GM18508 (cell line): ENCODE data around the gene PNPLA1.

Experiments
- ATAC-seq: cut with Tn5 transposase; IDR thresholded peaks from one replicate; pipeline ENCODE4 v1.9.1; 2021; ENCODE audit warnings: moderate number of reproducible peaks; ENCODE audit not compliant: insufficient read depth, unreplicated experiment

Gene PNPLA1, protein sequence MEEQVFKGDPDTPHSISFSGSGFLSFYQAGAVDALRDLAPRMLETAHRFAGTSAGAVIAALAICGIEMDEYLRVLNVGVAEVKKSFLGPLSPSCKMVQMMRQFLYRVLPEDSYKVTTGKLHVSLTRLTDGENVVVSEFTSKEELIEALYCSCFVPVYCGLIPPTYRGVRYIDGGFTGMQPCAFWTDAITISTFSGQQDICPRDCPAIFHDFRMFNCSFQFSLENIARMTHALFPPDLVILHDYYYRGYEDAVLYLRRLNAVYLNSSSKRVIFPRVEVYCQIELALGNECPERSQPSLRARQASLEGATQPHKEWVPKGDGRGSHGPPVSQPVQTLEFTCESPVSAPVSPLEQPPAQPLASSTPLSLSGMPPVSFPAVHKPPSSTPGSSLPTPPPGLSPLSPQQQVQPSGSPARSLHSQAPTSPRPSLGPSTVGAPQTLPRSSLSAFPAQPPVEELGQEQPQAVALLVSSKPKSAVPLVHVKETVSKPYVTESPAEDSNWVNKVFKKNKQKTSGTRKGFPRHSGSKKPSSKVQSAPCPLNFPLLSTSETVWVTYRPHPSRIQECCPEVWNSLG

DNA sequence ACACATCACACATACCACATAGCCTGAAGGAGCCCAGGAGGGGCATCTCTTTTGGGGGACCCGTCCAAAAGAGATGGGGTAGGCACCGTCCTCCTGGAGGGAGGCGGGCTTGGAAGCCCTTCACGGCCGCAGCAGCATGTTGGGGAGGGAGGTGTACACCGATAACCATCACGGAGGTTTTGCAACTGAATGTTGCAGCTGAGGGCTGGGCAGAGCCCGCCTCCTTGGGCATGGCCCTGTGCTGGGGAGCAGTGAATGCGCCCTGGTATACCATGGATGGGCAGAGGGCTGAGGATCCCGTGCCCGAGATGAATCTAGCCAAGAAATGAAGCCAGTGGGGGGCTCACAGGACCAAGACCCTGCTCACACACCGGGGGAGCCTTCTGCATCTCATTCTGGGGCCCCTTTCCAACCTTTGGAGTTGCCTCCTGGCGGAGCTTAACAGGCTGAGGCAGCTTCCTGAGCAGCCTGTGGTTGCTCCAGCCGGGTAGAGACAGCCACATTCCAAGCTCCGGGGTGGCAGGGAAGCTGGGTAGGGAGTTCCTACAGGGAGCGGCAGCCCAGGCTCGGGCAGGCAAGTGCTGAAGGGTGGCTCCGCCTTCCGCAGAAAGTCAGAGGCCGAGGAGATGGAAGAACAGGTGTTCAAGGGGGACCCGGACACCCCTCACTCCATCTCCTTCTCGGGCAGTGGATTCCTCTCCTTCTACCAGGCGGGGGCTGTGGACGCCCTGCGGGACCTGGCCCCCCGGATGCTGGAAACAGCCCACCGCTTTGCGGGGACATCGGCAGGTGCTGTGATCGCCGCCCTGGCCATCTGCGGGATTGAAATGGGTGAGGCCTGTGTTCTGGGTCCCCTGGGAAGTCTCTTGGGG is at the start of gene PNPLA1:
Gene PNPLA1 (plus strand): TSS at position 227 of the 872 bp plus-strand sequence. CDS start 400 bp downstream, at position 627.
- no peak for ATAC-seq

DNA sequence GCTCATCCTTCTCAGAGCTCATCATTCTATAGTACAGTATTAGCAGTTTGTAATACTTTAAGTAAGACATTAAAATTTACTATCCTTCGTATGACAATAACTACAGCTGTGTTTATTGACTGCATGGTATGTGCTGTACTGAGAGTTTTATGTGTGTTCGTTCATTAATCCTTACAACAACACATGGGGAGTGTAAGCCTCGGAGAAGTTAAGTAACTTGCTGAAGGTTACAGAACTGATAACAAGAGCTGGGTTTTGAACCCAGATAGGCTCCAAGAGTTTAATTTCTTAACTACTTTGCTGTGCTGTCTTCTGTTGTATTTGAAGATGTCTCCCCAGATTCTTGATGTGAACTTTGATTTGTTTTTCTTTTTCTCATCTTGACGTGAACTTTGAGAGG is 49.6 kb upstream of the PNPLA1 start:
- ATAC-seq, result no peak

DNA sequence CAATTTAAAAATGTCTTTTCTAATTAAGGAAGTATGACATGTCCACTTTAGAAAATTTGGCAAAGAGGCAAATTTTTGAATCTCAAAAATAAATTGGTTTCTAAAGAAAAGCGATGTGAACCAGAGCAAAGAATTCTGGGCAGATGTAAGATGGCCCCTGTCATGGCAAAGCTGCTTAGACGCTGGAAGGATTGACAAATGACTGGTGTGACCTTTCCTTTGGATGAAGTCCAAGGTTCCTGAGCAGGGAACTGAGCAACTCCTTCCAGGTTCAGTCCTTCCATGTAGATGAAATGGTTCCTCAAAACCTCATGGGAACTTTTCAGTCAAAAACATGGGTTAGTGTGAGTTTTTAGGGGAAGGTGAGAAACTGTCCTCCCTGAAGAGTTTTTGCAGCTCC is 48.2 kb upstream of the PNPLA1 start:
- ATAC-seq, result no peak

- no peak for ATAC-seq
These were observed 46.9 kb upstream of the PNPLA1 start for GRCh38 chr6:36222924-36223323.

DNA sequence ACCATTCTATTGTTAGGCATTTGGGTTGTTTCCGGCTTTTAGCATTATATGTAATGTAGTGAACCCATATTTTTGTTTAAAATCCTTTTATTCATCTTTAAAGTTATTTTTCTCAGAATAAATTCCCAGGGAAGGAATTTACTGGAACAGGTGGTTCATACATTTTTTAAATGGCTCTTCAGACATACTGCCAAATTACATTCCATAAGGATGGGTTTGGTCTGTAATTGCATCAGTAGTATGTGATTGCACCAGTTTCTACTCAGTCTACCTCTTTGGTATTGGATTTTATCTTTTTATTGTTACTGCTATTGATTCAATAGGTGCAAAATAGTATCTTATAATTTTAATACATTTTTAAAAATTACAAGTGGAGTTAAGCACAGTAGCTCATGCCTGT is 46.2 kb upstream of the PNPLA1 start:
- no peak for ATAC-seq

DNA sequence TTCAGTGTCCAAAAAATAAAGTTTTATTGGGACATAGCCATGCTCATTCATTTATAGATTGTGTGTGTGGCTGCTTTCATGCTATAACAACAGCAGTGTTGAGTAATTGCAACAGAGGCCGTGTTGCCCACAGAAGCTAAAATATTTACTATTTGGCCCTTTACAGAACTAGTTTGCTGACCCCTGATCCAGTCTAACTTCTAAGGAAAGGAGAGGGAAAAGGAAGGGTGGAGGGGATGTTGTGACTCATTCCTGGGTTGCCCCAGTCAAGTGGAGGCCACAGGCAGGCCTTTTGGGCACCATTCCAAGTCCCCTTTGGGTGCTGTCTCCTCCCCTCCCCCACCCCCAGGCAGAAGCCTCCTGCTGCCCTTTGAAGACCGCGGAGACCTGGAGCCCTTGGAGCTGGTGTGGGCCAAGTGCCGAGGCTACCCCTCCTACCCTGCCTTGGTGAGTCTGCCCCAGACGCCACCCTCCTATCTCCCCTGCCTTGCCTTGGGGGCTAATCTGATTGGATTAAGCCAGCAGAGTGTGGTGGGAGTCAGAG is 44.9 kb upstream of the PNPLA1 start:
- ATAC-seq, result no peak

- no peak for ATAC-seq
These were observed 43.3 kb upstream of the PNPLA1 start for GRCh38 chr6:36226438-36227047.

- ATAC-seq, result no peak
These were observed 42.3 kb upstream of the PNPLA1 start for GRCh38 chr6:36227379-36228228.

DNA sequence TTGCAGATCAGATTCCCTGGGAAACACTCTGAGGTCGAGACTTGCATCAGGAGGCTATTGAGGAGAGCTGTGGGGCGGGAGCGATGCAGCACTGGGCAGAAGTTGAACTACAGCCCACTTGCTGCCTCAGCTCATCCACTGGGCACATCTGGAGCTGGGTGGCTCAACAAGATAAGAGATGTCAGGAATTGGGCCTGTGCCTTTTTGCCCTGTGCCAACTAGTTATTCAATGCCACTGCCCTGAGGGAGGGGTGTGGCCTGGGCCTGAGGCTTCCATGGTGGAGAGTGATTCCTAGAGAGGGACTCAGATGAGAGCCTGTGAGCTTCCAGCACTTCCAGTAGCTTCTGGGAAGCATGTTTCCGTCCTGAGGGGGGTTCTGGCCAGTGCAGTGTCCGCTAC is 40.6 kb upstream of the PNPLA1 start:
- no peak for ATAC-seq

GRCh38 chr6:36230371-36230770 is 39.5 kb upstream of the PNPLA1 start:
- ATAC-seq, result no peak

DNA sequence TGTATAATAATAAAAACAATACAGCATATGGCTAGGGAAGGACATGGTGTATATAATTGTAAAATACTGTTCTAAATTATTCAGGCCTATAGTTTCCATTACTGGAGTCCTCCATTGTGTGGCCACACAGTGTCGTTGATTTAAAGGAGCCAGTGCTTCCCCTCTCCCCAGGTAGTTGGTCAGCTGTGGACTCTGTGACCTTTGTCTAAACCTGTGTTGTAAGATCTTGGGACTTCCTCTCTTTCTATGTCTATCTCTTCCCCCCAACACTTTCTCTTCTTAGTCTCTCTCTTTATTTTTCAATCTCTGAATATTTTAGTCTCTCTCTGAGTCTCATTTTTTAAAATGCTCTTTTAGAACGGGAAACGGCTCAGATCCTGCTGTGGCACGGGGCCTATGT is 37.7 kb upstream of the PNPLA1 start:
- no peak for ATAC-seq

DNA sequence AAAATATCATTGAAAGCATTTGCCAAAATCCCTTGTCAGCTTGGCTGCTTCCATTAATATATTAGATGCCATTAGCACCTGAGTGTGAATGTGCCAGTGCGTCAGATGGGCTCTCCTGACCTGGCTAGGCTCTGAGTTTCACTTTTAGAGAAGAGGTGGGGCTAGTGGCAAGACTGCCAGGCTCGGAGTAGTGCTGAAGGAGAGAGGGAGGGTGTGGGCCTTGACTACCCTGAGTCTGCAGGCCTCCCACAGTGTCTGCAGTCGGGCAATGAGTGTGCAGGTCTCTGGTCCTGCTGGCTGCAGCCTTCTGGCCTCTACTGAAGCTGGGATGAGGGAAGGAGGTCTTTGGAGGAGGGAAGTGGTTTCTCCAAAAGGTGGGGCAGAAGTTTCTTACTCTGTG is 34.6 kb upstream of the PNPLA1 start:
- no peak for ATAC-seq

- ATAC-seq, result no peak
These were observed 34.0 kb upstream of the PNPLA1 start for GRCh38 chr6:36235862-36236261.

DNA sequence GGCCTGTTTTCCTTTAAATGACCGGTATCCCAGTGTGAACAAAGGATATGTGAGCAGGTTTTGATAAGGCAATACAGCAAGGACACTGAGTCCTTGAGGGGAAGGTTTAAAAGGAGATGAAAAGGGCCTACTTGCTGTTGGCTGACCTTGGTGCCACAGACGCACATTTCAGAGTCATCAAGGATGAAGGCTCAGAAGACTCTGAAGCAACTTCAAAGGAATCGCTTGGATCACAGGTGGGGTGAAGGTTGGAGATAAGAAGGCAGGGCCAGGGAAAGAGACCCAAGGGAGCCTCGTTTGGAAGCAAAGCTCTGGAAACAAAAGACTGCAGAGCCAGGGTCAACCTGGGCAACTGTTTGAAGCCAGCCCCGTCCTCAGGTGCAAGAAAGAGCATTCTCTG is 30.1 kb upstream of the PNPLA1 start:
- no peak for ATAC-seq

GRCh38 chr6:36241728-36242127 is 28.1 kb upstream of the PNPLA1 start:
- no peak for ATAC-seq

DNA sequence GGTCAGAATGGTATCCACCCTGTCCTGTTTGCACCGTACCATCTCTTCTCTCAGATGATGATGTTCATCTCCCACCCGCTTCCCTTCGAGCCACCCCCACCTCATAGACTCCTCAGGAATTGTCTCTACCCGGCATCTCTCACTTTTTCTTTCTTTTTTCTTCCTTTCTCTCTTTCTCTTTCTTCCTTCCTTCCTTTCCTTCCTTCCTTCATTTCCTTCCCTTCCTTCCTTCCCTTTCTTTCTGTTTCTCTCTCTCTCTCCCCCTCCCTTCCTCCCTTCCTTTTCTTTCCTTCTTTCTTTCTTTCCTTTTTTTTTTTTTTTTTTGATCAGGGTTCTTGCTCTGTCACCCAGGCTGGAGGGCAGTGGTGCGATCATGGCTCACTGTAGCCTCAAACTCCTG is 27.7 kb upstream of the PNPLA1 start:
- ATAC-seq, result no peak

GRCh38 chr6:36242626-36243025 is 27.2 kb upstream of the PNPLA1 start:
- ATAC-seq, result no peak

DNA sequence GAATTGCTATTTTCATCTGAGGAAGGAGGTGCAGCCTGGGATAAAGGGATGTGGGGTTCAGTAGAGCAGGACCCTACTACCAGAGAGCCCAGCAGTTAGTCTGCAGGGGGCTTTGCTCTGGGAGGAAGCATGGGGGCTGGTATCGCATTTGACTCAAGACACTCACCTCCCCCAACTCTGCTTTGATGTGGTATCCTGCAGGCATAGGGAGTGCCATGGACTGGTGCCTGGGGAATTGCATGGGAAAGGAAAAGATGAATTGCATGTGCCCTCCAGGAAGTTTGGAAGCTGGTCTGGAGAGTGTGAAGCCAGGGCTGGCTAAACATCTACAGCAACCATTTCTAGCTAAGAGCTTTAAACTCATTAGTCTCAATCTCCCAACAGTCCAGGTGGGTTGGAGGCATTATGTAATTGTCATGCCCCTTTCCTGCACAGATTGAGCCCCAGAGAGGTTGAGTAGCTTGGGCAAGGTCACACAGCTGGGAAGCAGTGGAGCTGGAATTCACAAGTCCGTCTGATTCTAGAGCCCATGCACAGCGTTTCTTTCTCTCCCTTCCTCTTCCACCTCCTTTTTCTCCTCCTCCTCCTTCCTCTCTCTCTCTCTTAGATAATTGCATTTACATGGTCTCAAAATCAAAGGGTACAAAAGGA is 26.2 kb upstream of the PNPLA1 start:
- no peak for ATAC-seq

DNA sequence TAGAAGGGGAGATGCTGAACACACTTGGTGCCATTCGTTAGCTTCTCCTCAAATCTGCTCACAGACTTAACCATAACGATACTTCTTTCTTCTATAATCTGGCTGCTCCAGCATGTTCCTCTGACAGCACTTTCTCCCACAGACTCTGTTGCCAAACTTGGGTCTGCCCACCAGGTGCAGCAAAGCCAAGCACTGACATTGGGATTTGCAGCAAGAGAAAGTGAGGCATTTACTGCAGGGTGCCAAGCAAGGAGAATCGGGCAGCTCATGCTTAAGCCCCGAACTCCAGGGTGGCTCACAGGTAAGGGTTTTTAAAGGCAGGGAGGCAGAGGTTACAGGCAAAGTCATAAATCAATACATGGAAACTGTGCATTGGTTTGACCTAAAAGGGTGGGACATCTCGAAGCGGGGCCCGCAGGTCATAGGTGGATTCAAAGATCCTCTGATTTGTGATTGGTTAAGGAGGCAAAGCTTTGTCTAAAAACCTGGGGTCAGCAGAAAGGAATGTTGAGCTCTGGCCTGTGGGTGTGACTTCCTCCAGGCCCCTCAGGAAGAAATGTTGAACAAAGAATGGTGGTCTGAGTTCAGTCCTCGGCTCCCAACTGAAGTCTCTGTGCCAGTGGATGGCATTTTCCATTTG is 25.1 kb upstream of the PNPLA1 start:
- no peak for ATAC-seq
